Uterus (tissue), 4 donors: Measurements from ENCODE around the gene TUSC2. TPM values are rescaled to one million over a fixed set of nuclear protein-coding genes. Genes with fewer than 3 reads are reported as not detected.

ENCODE experiments used
- DNase-seq, 2 donors: peaks; one replicate each; pipeline ENCODE4 v3.0.0-alpha.2; 2019 to 2020
- H3K27ac ChIP-seq, 2 donors: fragments of 200-600 bp; sonication (generic); 1 replicate in 1 of 2; 2 replicates in 1 of 2; pipeline ENCODE4 v1.5.1; 2016 to 2018
- H3K27me3 ChIP-seq, 2 donors: fragments of 200-600 bp; sonication (generic); one replicate each; pipeline ENCODE4 v1.5.1; 2018 to 2019; ENCODE audit warnings: control low read depth in 1 of 2
- H3K36me3 ChIP-seq, 2 donors: fragments of 200-600 bp; sonication (generic); one replicate each; pipeline ENCODE4 v1.5.1; 2019; ENCODE audit warnings: control low read depth in 1 of 2
- H3K4me1 ChIP-seq, 2 donors: fragments of 200-600 bp; sonication (generic); one replicate each; pipeline ENCODE4 v1.5.1; 2018 to 2019; ENCODE audit warnings: control low read depth in 1 of 2
- H3K4me3 ChIP-seq, 2 donors: fragments of 200-600 bp; sonication (generic); 1 replicate in 1 of 2; 2 replicates in 1 of 2; pipeline ENCODE4 v1.5.1; 2018 to 2019; ENCODE audit warnings: mild to moderate bottlenecking in 1 of 2
- H3K9me3 ChIP-seq, 2 donors: fragments of 200-600 bp; sonication (generic); one replicate each; pipeline ENCODE4 v1.5.1; 2019; ENCODE audit warnings: control low read depth in 1 of 2
- POLR2A ChIP-seq, 2 donors: fragments of 450-650 bp; IDR thresholded peaks; one replicate each; pipeline ENCODE4 v1.6.1; 2016; ENCODE audit warnings: antibody characterized with exemption in 2 of 2, mild to moderate bottlenecking in 1 of 2, moderate library complexity in 1 of 2
- intact Hi-C: fragments of 100-400 bp; cut with DNase I; formaldehyde crosslinking; loops from one replicate; pipeline ENCODE4 v1.15.1; 2023; ENCODE audit warnings: low total_unique reads
- total RNA-seq, 4 donors: library from RNA; depleted of rRNA in 3 of 4; stranded (reverse); fragments of >200 nt in 3 of 4; gene quantifications; one replicate each; pipeline versions ENCODE4 v1.1.0 to v1.2.4, GENCODE V29; 2014 to 2023
- TF ChIP-seq, protein P1 (sequence below), 4 experiments: fragments of 200-600 bp in 2 of 4; fragments of 450-650 bp in 2 of 4; sonication (generic) in 2 of 4; IDR thresholded peaks; one replicate each; pipeline ENCODE4 v1.5.1; 2016 to 2019; ENCODE audit warnings: antibody characterized with exemption in 4 of 4, mild to moderate bottlenecking in 2 of 4, moderate library complexity in 1 of 4
- donor health status: DM: yes; HTN: yes; CAD: no.

TUSC2 gene
- total RNA-seq, 4 donors from 2014 or later, result 9.0 to 25.1 (median 21.3) TPM

DNA sequence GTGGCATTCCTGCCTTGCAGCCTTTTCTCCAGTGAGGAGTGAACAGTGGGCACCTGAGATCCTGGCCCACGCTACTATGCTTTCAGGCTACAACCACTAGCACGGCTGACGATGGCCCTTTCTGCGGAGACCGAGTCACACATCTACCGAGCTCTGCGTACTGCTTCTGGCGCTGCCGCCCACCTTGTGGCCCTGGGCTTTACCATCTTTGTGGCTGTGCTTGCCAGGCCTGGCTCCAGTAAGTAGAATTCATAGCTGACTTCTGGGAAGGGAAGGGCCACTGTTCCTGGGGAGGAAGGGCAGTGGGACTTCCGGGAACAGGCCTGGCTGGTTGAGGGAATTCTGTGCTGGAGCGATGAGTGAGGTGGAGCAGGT is 23.3 kb upstream of the TUSC2 start:
- Histone ChIP-seq H3K4me1 (peaks cover 0 to 20% of the 10 kb centered on the region in 2 donors), H3K27me3 (no peaks in the 10 kb centered on the region), H3K4me3 (peak overlapping the region; percentile 68 to 88), H3K27ac (peak overlapping the region; percentile 91 to 92), H3K36me3 (no peaks in the 10 kb centered on the region), H3K9me3 (no peaks in the 10 kb centered on the region)
- TF ChIP-seq POLR2A (IDR thresholded peaks at IDR 0.05), result no peak
- TF ChIP-seq, protein P1, sequence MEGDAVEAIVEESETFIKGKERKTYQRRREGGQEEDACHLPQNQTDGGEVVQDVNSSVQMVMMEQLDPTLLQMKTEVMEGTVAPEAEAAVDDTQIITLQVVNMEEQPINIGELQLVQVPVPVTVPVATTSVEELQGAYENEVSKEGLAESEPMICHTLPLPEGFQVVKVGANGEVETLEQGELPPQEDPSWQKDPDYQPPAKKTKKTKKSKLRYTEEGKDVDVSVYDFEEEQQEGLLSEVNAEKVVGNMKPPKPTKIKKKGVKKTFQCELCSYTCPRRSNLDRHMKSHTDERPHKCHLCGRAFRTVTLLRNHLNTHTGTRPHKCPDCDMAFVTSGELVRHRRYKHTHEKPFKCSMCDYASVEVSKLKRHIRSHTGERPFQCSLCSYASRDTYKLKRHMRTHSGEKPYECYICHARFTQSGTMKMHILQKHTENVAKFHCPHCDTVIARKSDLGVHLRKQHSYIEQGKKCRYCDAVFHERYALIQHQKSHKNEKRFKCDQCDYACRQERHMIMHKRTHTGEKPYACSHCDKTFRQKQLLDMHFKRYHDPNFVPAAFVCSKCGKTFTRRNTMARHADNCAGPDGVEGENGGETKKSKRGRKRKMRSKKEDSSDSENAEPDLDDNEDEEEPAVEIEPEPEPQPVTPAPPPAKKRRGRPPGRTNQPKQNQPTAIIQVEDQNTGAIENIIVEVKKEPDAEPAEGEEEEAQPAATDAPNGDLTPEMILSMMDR (IDR thresholded peaks at IDR 0.05), result no peak
- intact Hi-C loops, result no loop called here
- DNase-seq, result no peak

DNA sequence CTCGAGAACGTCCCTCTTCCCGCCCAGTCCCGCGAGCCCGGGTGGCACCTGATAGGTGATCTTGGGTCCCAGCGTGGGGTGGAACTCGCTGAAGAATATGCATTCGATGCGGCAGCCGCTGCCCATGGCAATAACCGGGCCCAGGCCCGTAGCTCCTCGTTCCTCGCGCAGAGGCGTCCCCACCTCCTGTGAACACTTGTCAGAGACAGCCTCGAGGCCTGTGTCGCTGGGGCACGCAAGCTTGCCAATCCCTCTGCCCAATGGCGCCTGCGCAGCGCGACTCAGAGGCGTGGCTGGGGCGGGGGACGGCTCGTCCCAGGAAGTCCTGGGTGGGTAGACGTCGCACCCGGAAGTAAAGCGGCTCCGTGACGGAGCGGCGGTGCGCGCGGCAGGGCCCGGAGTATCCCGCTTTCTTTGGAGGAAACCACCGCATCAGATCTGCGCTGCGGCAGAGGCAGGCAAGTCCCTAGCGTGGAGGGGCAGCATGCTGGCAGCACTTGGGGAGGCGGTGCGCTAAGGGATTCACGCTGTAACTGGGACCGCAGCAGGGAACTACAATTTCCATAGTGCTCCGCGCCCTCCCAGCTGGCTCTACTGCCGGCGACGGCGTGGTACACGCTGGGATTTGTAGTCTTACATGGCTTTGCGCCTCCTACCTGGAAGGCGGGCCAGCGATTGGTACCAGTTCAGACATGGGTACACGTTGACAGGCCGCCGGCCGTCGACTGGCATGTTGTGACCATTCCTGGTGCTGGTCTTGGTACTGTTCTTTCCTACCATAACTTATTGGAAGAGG is 22.7 kb upstream of the TUSC2 start, which contains the start of the genes CYB561D2 and NPRL2:
Gene CYB561D2 (plus strand): TSS at position 336 of the 796 bp plus-strand sequence. CDS start 572 bp downstream, outside the sequence.
Gene NPRL2 (minus strand): TSS at position 249 of the 796 bp plus-strand sequence. CDS start 123 bp downstream, at position 126.
- intact Hi-C loops, result no loop called here
- Histone ChIP-seq H3K4me1 (peaks cover 0 to 20% of the 10 kb centered on the region in 2 donors), H3K9me3 (no peaks in the 10 kb centered on the region), H3K4me3 (peak within 1 kb of the TSS; percentile 68 to 88), H3K36me3 (no peaks in the 10 kb centered on the region), H3K27me3 (no peaks in the 10 kb centered on the region), H3K27ac (peak within 1 kb of the TSS; percentile 91 to 92)
- TF ChIP-seq, protein P1 (IDR thresholded peaks at IDR 0.05), result peak in 1 of 4 experiments; percentile 18
- peak; percentile 71 to 72 for TF ChIP-seq POLR2A (IDR thresholded peaks at IDR 0.05)
- DNase-seq, result peak; percentile 92 to 96

DNA sequence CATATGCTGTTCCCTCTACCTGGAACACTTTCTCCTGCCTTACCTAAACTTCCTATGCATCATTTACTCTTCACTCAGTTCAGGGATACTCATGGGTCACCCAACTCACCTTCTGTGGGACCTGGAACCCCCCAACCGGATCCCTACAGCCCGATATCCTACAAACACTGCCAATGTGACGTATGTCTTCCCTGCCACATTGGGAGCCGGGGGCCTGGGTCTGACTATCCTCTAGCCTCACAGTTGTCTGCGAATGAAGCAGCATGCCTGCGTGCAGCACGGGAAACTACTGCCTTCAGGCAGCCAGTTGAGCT is 22.1 kb upstream of the TUSC2 start:
- Histone ChIP-seq H3K27ac (peak overlapping the region; percentile 91 to 92), H3K4me1 (peaks cover 0 to 25% of the 10 kb centered on the region in 2 donors), H3K36me3 (no peaks in the 10 kb centered on the region), H3K4me3 (peak overlapping the region; percentile 68 to 88), H3K27me3 (no peaks in the 10 kb centered on the region), H3K9me3 (no peaks in the 10 kb centered on the region)
- no peak for TF ChIP-seq POLR2A (IDR thresholded peaks at IDR 0.05)
- TF ChIP-seq, protein P1 (IDR thresholded peaks at IDR 0.05), result no peak
- intact Hi-C loops, result no loop called here
- no peak for DNase-seq

DNA sequence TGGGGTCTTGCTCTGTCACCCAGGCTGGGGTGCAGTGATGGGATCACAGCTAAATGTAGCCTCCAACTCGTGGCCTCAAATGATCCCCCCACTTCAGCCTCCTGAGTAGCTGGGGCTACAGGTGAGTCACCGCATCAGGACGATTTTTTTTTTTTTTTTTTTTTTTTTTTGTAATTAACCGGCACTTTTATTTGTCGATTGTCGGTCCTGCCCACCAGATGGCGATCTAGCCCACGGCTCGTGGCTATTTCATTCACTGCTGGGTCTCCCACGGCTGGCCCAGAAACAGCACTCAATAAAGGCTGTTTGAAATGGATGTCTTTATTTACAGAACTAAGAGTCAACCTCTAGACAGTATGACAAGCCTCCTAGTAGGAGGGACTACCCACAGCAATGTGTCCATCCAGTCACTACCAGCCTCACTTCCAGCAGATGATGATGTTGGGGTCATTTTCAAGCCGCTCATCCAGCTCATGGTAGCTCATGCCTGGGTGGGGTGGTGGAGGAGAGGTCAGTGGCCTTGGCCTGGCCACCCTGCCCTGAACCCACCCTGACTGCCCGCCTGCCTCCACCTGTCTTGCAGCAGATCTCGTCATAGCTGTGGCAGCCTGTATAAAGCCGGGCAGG is 19.3 kb upstream of the TUSC2 start:
- no peak overlapping the region for H3K27ac ChIP-seq
- no peaks in the 10 kb centered on the region for H3K36me3 ChIP-seq
- TF ChIP-seq, protein P1 (IDR thresholded peaks at IDR 0.05), result peak; percentile 41 to 52 (median 46)
- no peak for TF ChIP-seq POLR2A (IDR thresholded peaks at IDR 0.05)
- no peaks in the 10 kb centered on the region for H3K27me3 ChIP-seq
- intact Hi-C loops, result loop anchor here (2.0 kb wide), 1 partner anchor 196 kb away; no protein-coding TSS in a partner anchor
- peak; percentile 72 to 78 for DNase-seq
- peaks cover 0 to 27% of the 10 kb centered on the region in 2 donors for H3K4me1 ChIP-seq
- H3K4me3 ChIP-seq, result no peak overlapping the region
- H3K9me3 ChIP-seq, result no peaks in the 10 kb centered on the region
